DND-41 (cell line): ENCODE measurements around the gene DNAJA2.

ENCODE experiments used
- ATAC-seq: fragments of 200-7000 bp; cut with Tn5 transposase; 3 replicates; pipeline ENCODE4 v1.9.1; 2021; ENCODE audit warnings: low read depth; ENCODE audit not compliant: insufficient read depth
- DNase-seq: peaks from one replicate; pipeline ENCODE4 v3.0.0-alpha.2; 2020
- H2AFZ ChIP-seq: 2 replicates; pipeline ENCODE4 v1.6.0; 2012; ENCODE audit warnings: low read depth, low read length
- H3K27ac ChIP-seq: 2 replicates; pipeline ENCODE4 v1.5.1; 2012; ENCODE audit warnings: low read length, inconsistent platforms
- H3K27me3 ChIP-seq: fragments of 200-600 bp; sonication (generic); 2 replicates; pipeline ENCODE4 v1.6.0; 2012; ENCODE audit warnings: low read length, mild to moderate bottlenecking, inconsistent platforms; ENCODE audit not compliant: insufficient read depth, poor library complexity
- H3K36me3 ChIP-seq: 2 replicates; pipeline ENCODE4 v1.5.1; 2012; ENCODE audit warnings: low read length, inconsistent platforms; ENCODE audit not compliant: insufficient read depth
- H3K4me1 ChIP-seq: 2 replicates; pipeline ENCODE4 v1.5.1; 2012; ENCODE audit warnings: mild to moderate bottlenecking, low read length; ENCODE audit not compliant: insufficient read depth
- H3K4me2 ChIP-seq: 2 replicates; pipeline ENCODE4 v1.6.0; 2012; ENCODE audit warnings: mild to moderate bottlenecking, moderate library complexity, low read length, inconsistent platforms; ENCODE audit not compliant: insufficient read depth
- H3K4me3 ChIP-seq, 2 experiments: fragments of 200-600 bp in 1 of 2; shearing (Covaris generic) in 1 of 2; 2 replicates each; pipeline ENCODE4 v1.5.1; 2012 to 2016; ENCODE audit warnings: inconsistent platforms in 2 of 2, low read length in 2 of 2, mild to moderate bottlenecking in 2 of 2, low read depth in 1 of 2, moderate library complexity in 1 of 2
- H3K79me2 ChIP-seq: 2 replicates; pipeline ENCODE4 v1.6.0; 2012; ENCODE audit warnings: low read length, inconsistent platforms; ENCODE audit not compliant: insufficient read depth
- H3K9ac ChIP-seq: 2 replicates; pipeline ENCODE4 v1.6.0; 2012; ENCODE audit warnings: low read depth, mild to moderate bottlenecking, inconsistent platforms, low read length, moderate library complexity
- H3K9me3 ChIP-seq: 2 replicates; pipeline ENCODE4 v1.5.1; 2012; ENCODE audit warnings: low read length, moderate library complexity, mild to moderate bottlenecking, inconsistent platforms; ENCODE audit not compliant: insufficient read depth, severe bottlenecking
- H4K20me1 ChIP-seq: 2 replicates; pipeline ENCODE4 v1.6.0; 2012; ENCODE audit warnings: low read length; ENCODE audit not compliant: insufficient read depth
- EZH2 ChIP-seq: IDR thresholded peaks from 3 replicates; pipeline ENCODE4 v1.6.1; 2012; ENCODE audit warnings: borderline replicate concordance, low read depth, mild to moderate bottlenecking, moderate library complexity, low read length, inconsistent platforms; ENCODE audit not compliant: severe bottlenecking
- TF ChIP-seq, protein P1 (sequence below): IDR thresholded peaks from 2 replicates; pipeline ENCODE4 v1.5.1; 2012; ENCODE audit warnings: borderline replicate concordance, low read length, moderate library complexity, mild to moderate bottlenecking; ENCODE audit not compliant: poor library complexity, severe bottlenecking; ENCODE audit errors: extremely low read depth

DNAJA2 gene

DNA sequence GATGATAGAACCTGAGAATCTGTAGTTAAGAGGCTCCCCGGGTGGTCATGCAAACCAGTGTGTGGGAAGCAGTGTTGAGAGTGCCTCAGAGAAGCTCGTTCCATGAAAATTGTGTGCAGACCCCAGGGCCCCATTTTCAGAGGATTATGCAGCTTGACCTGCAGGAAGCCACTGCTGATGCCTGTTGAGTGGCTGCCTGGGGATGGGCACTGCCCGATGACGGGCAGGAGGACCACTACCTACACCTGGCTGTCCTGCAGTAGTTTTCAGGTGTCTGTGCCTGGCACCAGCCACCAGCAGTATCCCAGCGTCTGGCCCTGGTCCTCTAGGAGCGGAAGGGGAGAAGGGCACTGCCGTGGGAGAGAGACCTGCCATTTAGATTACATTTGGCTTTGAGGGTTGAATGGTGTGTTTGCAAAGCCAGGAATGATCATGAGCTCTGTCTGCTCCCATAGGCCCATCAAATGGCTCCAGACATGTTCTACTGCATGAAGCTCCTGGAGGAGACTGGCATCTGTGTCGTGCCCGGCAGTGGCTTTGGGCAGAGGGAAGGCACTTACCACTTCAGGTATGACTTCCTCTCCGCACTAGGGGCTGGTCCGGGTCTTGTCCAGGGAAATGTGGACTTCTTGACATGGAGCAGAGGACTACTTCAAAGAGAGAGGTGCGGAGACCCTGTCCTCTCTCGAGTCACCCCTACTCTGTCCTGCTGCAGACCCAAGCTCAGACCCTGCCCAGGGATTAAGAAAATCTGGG lies 46.8 kb downstream of the DNAJA2 start:
- Histone ChIP-seq H4K20me1 (no peaks in the 10 kb centered on the region), H3K9ac (no peak overlapping the region)
- ATAC-seq: no peak

DNA sequence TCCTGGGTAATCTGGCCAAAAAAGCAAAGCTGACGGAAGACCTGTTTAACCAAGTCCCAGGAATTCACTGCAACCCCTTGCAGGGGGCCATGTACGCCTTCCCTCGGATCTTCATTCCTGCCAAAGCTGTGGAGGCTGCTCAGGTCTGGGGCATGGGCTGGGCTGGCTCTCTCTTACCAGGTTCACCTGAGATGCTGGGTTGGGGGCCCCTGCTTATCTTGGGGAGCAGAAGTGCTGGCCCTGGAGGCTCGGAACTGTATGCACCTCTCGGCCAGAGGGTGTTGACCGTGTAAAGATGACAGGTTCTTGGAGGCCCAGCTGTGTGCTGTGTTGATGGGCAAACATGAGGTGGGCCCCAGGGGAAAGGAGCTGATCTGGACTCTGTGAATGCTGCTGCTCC lies 49.1 kb downstream of the DNAJA2 start:
- Histone ChIP-seq H3K4me2 (no peak overlapping the region), H3K4me3 (no peak overlapping the region), H2AFZ (no peak overlapping the region), H4K20me1 (no peaks in the 10 kb centered on the region), H3K9me3 (no peaks in the 10 kb centered on the region), H3K4me1 (no peaks in the 10 kb centered on the region), H3K27ac (no peak overlapping the region), H3K79me2 (no peaks in the 10 kb centered on the region), H3K27me3 (no peaks in the 10 kb centered on the region), H3K9ac (no peak overlapping the region), H3K36me3 (no peaks in the 10 kb centered on the region)
- DNase-seq (no peak), ATAC-seq (no peak)
- TF ChIP-seq, protein P1, sequence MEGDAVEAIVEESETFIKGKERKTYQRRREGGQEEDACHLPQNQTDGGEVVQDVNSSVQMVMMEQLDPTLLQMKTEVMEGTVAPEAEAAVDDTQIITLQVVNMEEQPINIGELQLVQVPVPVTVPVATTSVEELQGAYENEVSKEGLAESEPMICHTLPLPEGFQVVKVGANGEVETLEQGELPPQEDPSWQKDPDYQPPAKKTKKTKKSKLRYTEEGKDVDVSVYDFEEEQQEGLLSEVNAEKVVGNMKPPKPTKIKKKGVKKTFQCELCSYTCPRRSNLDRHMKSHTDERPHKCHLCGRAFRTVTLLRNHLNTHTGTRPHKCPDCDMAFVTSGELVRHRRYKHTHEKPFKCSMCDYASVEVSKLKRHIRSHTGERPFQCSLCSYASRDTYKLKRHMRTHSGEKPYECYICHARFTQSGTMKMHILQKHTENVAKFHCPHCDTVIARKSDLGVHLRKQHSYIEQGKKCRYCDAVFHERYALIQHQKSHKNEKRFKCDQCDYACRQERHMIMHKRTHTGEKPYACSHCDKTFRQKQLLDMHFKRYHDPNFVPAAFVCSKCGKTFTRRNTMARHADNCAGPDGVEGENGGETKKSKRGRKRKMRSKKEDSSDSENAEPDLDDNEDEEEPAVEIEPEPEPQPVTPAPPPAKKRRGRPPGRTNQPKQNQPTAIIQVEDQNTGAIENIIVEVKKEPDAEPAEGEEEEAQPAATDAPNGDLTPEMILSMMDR: no peak
- TF ChIP-seq EZH2: no peak

More for the DNA sequence above, 46.8 kb downstream of the DNAJA2 start:
- no peak overlapping the region for H3K4me2 ChIP-seq
- no peak overlapping the region for H2AFZ ChIP-seq
- no peaks in the 10 kb centered on the region for H3K27me3 ChIP-seq
- DNase-seq: no peak
- no peak overlapping the region for H3K4me3 ChIP-seq
- H3K27ac ChIP-seq: no peak overlapping the region
- 0 out of 2 replicates have a peak, but pooled peaks cover 6% of the 10 kb centered on the region for H3K4me1 ChIP-seq
- no peaks in the 10 kb centered on the region for H3K36me3 ChIP-seq
- TF ChIP-seq EZH2: no peak
- TF ChIP-seq, protein P1: no peak
- H3K9me3 ChIP-seq: no peaks in the 10 kb centered on the region
- H3K79me2 ChIP-seq: no peaks in the 10 kb centered on the region

DNA sequence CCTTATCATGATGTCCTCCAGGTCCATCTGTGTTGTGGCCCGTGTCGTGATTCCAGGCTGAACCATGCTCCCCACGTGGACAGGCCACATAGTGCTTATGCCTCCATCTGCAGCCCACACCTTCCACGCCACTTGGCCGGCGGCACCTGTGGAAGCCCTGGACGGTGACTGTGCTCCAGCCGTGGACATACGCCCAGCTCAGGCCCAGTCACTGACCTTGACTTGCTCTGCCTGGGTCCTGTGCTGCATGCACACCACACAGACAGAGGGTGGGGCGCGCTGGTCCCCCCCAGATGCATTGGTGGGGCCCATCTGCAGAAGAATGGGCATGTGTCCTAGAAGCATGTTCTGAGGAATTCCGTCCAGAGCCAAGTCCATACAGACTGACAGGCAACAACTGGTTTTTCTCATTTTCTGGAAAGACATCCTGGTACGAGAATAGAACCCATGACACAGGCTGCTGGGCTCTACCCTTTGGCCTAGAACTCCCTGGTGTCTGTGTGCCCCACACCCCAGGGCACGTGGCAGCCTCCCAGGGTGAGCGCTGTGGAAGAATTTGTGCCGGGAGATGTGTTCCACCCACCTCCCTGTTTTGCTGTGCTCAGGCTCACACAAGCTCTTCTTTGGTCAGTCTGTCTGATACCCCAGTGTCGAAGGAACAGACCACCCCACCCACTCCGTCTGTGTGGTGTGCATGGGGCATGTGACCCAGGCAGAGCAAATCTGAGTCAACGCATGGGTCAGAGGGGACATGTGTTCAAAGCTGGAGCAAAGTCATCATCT lies 49.8 kb downstream of the DNAJA2 start:
- Histone ChIP-seq H3K4me1 (no peaks in the 10 kb centered on the region), H3K4me3 (no peak overlapping the region), H3K27me3 (no peaks in the 10 kb centered on the region), H2AFZ (no peak overlapping the region), H3K27ac (no peak overlapping the region), H3K9ac (no peak overlapping the region), H3K79me2 (no peaks in the 10 kb centered on the region), H3K4me2 (no peak overlapping the region), H4K20me1 (no peaks in the 10 kb centered on the region), H3K9me3 (no peaks in the 10 kb centered on the region), H3K36me3 (no peaks in the 10 kb centered on the region)
- no peak for ATAC-seq
- no peak for DNase-seq
- TF ChIP-seq, protein P1: no peak
- TF ChIP-seq EZH2: no peak
